Smooth muscle cell (in vitro differentiated cells): Measurements from ENCODE around the gene ZGPAT. TPM values are rescaled to one million over a fixed set of nuclear protein-coding genes. Genes with fewer than 3 reads are reported as not detected.

Source experiments
- DNase-seq: peaks from one replicate; lab custom pipeline; 2025; ENCODE audit not compliant: unreplicated experiment; lab: John Stamatoyannopoulos, UW
- H2AFZ ChIP-seq: fragments of 200-600 bp; sonication (generic); 2 replicates; pipeline ENCODE4 v1.6.0; 2016; ENCODE audit warnings: antibody characterized with exemption, low read depth, mild to moderate bottlenecking
- H3F3A ChIP-seq: fragments of 200-600 bp; sonication (generic); 2 replicates; pipeline ENCODE4 v1.6.0; 2017; ENCODE audit warnings: antibody characterized with exemption, low read depth
- H3K27ac ChIP-seq: fragments of 200-600 bp; sonication (generic); 2 replicates; pipeline ENCODE4 v1.5.1; 2016; ENCODE audit warnings: low read depth, mild to moderate bottlenecking
- H3K27me3 ChIP-seq: fragments of 200-600 bp; sonication (generic); 2 replicates; pipeline ENCODE4 v1.6.1; 2016; ENCODE audit warnings: low read depth, mild to moderate bottlenecking
- H3K36me3 ChIP-seq: fragments of 200-600 bp; sonication (generic); 2 replicates; pipeline ENCODE4 v1.5.1; 2016; ENCODE audit warnings: low read depth
- H3K4me1 ChIP-seq: fragments of 200-600 bp; sonication (generic); 2 replicates; pipeline ENCODE4 v1.5.1; 2016; ENCODE audit warnings: low read depth
- H3K4me2 ChIP-seq: fragments of 200-600 bp; sonication (generic); 2 replicates; pipeline ENCODE4 v1.6.0; 2016; ENCODE audit warnings: mild to moderate bottlenecking
- H3K4me3 ChIP-seq: fragments of 200-600 bp; sonication (generic); 2 replicates; pipeline ENCODE4 v1.5.1; 2016; ENCODE audit warnings: mild to moderate bottlenecking
- H3K79me2 ChIP-seq: fragments of 200-600 bp; sonication (generic); 2 replicates; pipeline ENCODE4 v1.6.0; 2016; ENCODE audit warnings: low read depth, mild to moderate bottlenecking
- H3K9ac ChIP-seq: fragments of 200-600 bp; sonication (generic); 2 replicates; pipeline ENCODE4 v1.6.0; 2016; ENCODE audit warnings: low read depth
- H3K9me3 ChIP-seq: fragments of 200-600 bp; sonication (generic); replicated peaks from 2 replicates; pipeline ENCODE4 v1.5.1; 2016; ENCODE audit warnings: low read depth
- H4K20me1 ChIP-seq: fragments of 200-600 bp; sonication (generic); 2 replicates; pipeline ENCODE4 v1.6.0; 2016; ENCODE audit warnings: low read depth
- WGBS: methylation state at CpG from one replicate; pipeline ENCODE4 v1.1.7; 2016; ENCODE audit warnings: low lambda C conversion rate; 5-methylcytosine and 5-hydroxymethylcytosine counted together
- polyA plus RNA-seq: library from polyadenylated mRNA; unstranded; fragments of >200 nt; fragmentation: Nextera tagmentation; extraction: Ambion mirVana; gene quantifications from 2 replicates; pipeline ENCODE4 v1.2.1, GENCODE V29; 2016
- total RNA-seq: library from RNA; depleted of rRNA; stranded (reverse); fragments of >200 nt; gene quantifications from 2 replicates; pipeline ENCODE4 v1.2.3, GENCODE V29; 2014
- TF ChIP-seq, protein P1 (sequence below): fragments of 200-600 bp; sonication (generic); IDR thresholded peaks from 2 replicates; pipeline ENCODE4 v1.5.1; 2017; ENCODE audit warnings: borderline replicate concordance, mild to moderate bottlenecking, antibody characterized with exemption; ENCODE audit not compliant: insufficient read depth, poor library complexity, severe bottlenecking

The ZGPAT gene
- total and polyA plus RNA-seq, 2 experiments from 2014 or later: 13.8 to 32.3 TPM

DNA sequence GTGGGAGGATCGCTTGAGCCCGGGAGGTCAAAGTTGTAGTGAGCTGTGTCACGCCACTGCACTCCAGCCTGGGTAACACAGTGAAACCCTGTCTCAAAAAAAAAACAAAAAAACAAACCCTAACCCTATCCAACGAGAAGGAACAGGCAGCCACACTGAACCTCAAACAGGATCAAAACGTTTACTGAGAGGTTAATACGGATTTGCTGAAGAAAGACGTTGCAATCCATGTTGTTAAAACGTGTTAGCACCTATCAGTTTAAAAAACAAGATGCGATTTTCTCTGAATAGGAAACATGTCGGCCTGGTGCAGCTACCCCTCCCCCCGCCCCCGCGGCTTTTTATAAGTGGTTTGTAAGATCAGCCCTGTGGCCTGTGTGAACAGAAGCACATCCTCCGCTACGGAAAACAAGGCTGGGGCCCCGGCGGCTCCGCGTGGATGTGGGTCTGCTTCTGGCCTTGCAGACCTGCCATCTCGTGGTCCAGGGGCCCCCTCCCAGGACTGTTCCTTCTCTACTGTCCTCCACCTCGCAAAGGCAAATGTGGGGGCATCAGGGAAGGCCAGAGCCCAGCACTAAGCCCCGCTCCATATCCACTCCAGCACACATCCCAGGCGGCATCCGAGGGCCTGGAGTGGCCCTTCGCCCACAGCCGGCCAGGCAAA, 43.1 kb downstream of the ZGPAT start:
- Histone ChIP-seq H3K4me3 (no peak overlapping the region), H3K4me2 (peak overlapping the region; percentile 48), H3K27me3 (no peaks in the 10 kb centered on the region), H3K4me1 (no peaks in the 10 kb centered on the region), H3K79me2 (no peaks in the 10 kb centered on the region), H4K20me1 (no peaks in the 10 kb centered on the region), H3K36me3 (no peaks in the 10 kb centered on the region), H3K9me3 (no peaks in the 10 kb centered on the region), H3K9ac (no peak overlapping the region), H2AFZ (no peak overlapping the region), H3F3A (no peaks in the 10 kb centered on the region), H3K27ac (no peak overlapping the region)
- DNase-seq: no peak
- TF ChIP-seq, protein P1, sequence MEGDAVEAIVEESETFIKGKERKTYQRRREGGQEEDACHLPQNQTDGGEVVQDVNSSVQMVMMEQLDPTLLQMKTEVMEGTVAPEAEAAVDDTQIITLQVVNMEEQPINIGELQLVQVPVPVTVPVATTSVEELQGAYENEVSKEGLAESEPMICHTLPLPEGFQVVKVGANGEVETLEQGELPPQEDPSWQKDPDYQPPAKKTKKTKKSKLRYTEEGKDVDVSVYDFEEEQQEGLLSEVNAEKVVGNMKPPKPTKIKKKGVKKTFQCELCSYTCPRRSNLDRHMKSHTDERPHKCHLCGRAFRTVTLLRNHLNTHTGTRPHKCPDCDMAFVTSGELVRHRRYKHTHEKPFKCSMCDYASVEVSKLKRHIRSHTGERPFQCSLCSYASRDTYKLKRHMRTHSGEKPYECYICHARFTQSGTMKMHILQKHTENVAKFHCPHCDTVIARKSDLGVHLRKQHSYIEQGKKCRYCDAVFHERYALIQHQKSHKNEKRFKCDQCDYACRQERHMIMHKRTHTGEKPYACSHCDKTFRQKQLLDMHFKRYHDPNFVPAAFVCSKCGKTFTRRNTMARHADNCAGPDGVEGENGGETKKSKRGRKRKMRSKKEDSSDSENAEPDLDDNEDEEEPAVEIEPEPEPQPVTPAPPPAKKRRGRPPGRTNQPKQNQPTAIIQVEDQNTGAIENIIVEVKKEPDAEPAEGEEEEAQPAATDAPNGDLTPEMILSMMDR: no peak
- WGBS: 57% methylated on average over 26 of the region's 26 CpGs

GRCh38 chr20:63751471-63752271, 43.8 kb downstream of the ZGPAT start:
- H3K4me2 ChIP-seq: peak overlapping the region; percentile 48
- H3K27me3 ChIP-seq: no peaks in the 10 kb centered on the region
- TF ChIP-seq, protein P1: no peak
- WGBS: 74% methylated on average over 29 of the region's 45 CpGs
- H3K9me3 ChIP-seq: no peaks in the 10 kb centered on the region
- no peaks in the 10 kb centered on the region for H3K4me1 ChIP-seq
- H4K20me1 ChIP-seq: no peaks in the 10 kb centered on the region
- H3K9ac ChIP-seq: no peak overlapping the region
- no peaks in the 10 kb centered on the region for H3K79me2 ChIP-seq
- H3K27ac ChIP-seq: no peak overlapping the region
- no peak for DNase-seq
- H3K36me3 ChIP-seq: no peaks in the 10 kb centered on the region
- H3K4me3 ChIP-seq: no peak overlapping the region
- H3F3A ChIP-seq: no peaks in the 10 kb centered on the region
- no peak overlapping the region for H2AFZ ChIP-seq

GRCh38 chr20:63752411-63753101, 44.7 kb downstream of the ZGPAT start:
- no peak overlapping the region for H3K9ac ChIP-seq
- TF ChIP-seq, protein P1: no peak
- WGBS: 92% methylated on average over 48 of the region's 50 CpGs
- no peak overlapping the region for H3K4me2 ChIP-seq
- no peaks in the 10 kb centered on the region for H3K27me3 ChIP-seq
- no peaks in the 10 kb centered on the region for H3K4me1 ChIP-seq
- no peaks in the 10 kb centered on the region for H3F3A ChIP-seq
- H3K79me2 ChIP-seq: no peaks in the 10 kb centered on the region
- no peak overlapping the region for H2AFZ ChIP-seq
- no peak overlapping the region for H3K4me3 ChIP-seq
- H3K27ac ChIP-seq: no peak overlapping the region
- DNase-seq: no peak
- no peaks in the 10 kb centered on the region for H3K36me3 ChIP-seq
- no peaks in the 10 kb centered on the region for H4K20me1 ChIP-seq
- H3K9me3 ChIP-seq: no peaks in the 10 kb centered on the region
